Endothelial cell of umbilical vein (primary cell): Measurements from ENCODE around the gene RBM33. TPM values are rescaled to one million over a fixed set of nuclear protein-coding genes. Genes with fewer than 3 reads are reported as not detected.

ENCODE experiments used
- BruUV-seq: library from RNA; stranded (reverse); fragments of 400-500 nt; replicated peaks from 2 replicates; lab custom pipeline; 2021; lab: Mats Ljungman, UMichigan
- CTCF ChIA-PET: fragments of 300-600, 350-600 bp; sonication (Branson Sonifier 250); formaldehyde crosslinking; loops from one replicate; lab custom pipeline; 2021; ENCODE audit warnings: antibody characterized with exemption, inconsistent platforms; lab: Charles Lee
- POLR2A ChIA-PET: fragments of 300-600, 350-600 bp; sonication (Branson Sonifier 250); formaldehyde crosslinking; loops from one replicate; lab custom pipeline; 2021; ENCODE audit warnings: antibody characterized with exemption, inconsistent platforms; lab: Charles Lee
- DNase-seq: peaks from one replicate; pipeline ENCODE4 v3.0.0-alpha.2; 2011; ENCODE audit warnings: low read depth, low spot score
- FAIRE-seq: peaks from 2 replicates; lab custom pipeline; 2011; peaks lifted over from hg19 to GRCh38; lab: Jason Lieb, UNC
- H2AFZ ChIP-seq: 2 replicates; pipeline ENCODE4 v1.6.0; 2012; ENCODE audit warnings: low read depth, low read length, control low read depth, inconsistent platforms
- H3K27ac ChIP-seq: 2 replicates; pipeline ENCODE4 v1.5.1; 2011; ENCODE audit warnings: low read depth, mild to moderate bottlenecking, control low read depth, low read length, moderate library complexity; ENCODE audit not compliant: insufficient read depth
- H3K27me3 ChIP-seq, 2 experiments: 2 replicates each; pipeline versions ENCODE4 v1.6.0 to v1.6.1; 2011; ENCODE audit warnings: low read length in 2 of 2, mixed read lengths in 1 of 2; ENCODE audit not compliant: control insufficient read depth in 2 of 2, insufficient read depth in 2 of 2
- H3K36me3 ChIP-seq, 2 experiments: 2 replicates in 1 of 2; 3 replicates in 1 of 2; pipeline ENCODE4 v1.5.1; 2011; ENCODE audit warnings: low read length in 2 of 2, mild to moderate bottlenecking in 1 of 2, moderate library complexity in 1 of 2; ENCODE audit not compliant: control insufficient read depth in 2 of 2, insufficient read depth in 2 of 2; ENCODE audit errors: extremely low read depth in 1 of 2
- H3K4me1 ChIP-seq: 3 replicates; pipeline ENCODE4 v1.5.1; 2011; ENCODE audit warnings: mild to moderate bottlenecking, low read length; ENCODE audit not compliant: control insufficient read depth, insufficient read depth; ENCODE audit errors: extremely low read depth
- H3K4me2 ChIP-seq: 2 replicates; pipeline ENCODE4 v1.6.1; 2011; ENCODE audit warnings: low read length, control low read depth, mixed read lengths; ENCODE audit not compliant: insufficient read depth
- H3K4me3 ChIP-seq, 3 experiments: fragments of 200-600 bp in 1 of 3; sonication (generic), shearing (Covaris generic) in 1 of 3; replicated peaks in 1 of 3; 2 replicates each; pipeline ENCODE4 v1.5.1; 2011 to 2016; ENCODE audit warnings: control low read depth in 3 of 3, low read length in 3 of 3, mild to moderate bottlenecking in 2 of 3, inconsistent platforms in 1 of 3, low read depth in 1 of 3, moderate library complexity in 1 of 3; ENCODE audit not compliant: insufficient read depth in 1 of 3
- H3K79me2 ChIP-seq: 2 replicates; pipeline ENCODE4 v1.6.0; 2012; ENCODE audit warnings: low read length, inconsistent platforms; ENCODE audit not compliant: control insufficient read depth, insufficient read depth
- H3K9ac ChIP-seq: replicated peaks from 2 replicates; pipeline ENCODE3; 2011; ENCODE audit warnings: low read length, control low read depth; ENCODE audit not compliant: insufficient read depth; ENCODE audit errors: extremely low read depth
- H3K9me1 ChIP-seq: replicated peaks from 3 replicates; pipeline ENCODE4 v1.6.0; 2011; ENCODE audit warnings: mild to moderate bottlenecking, low read length; ENCODE audit not compliant: control insufficient read depth, insufficient read depth; ENCODE audit errors: extremely low read depth
- H3K9me3 ChIP-seq: replicated peaks from 2 replicates; pipeline ENCODE4 v1.5.1; 2012; ENCODE audit warnings: low read length, inconsistent platforms; ENCODE audit not compliant: control insufficient read depth, insufficient read depth
- H4K20me1 ChIP-seq: replicated peaks from 2 replicates; pipeline ENCODE3; 2011; ENCODE audit warnings: mild to moderate bottlenecking, low read length; ENCODE audit not compliant: control insufficient read depth, insufficient read depth; ENCODE audit errors: extremely low read depth
- EZH2 ChIP-seq: IDR thresholded peaks from 2 replicates; pipeline ENCODE4 v1.6.1; 2012; ENCODE audit warnings: borderline replicate concordance, low read depth, mild to moderate bottlenecking, moderate library complexity, low read length, inconsistent platforms; ENCODE audit not compliant: severe bottlenecking
- FOS ChIP-seq: IDR thresholded peaks from 2 replicates; pipeline ENCODE4 v1.6.1; 2011; ENCODE audit warnings: mild to moderate bottlenecking, low read length, moderate library complexity, borderline replicate concordance; ENCODE audit not compliant: insufficient read depth
- GATA2 ChIP-seq: IDR thresholded peaks from 2 replicates; pipeline ENCODE4 v1.7.0; 2011; ENCODE audit warnings: low read depth, mild to moderate bottlenecking, moderate library complexity, mixed read lengths, low read length; ENCODE audit not compliant: insufficient read length, insufficient read depth
- JUN ChIP-seq: IDR thresholded peaks from 2 replicates; pipeline ENCODE4 v1.6.1; 2011; ENCODE audit warnings: borderline replicate concordance, low read depth; ENCODE audit not compliant: insufficient read length, insufficient read depth
- MYC ChIP-seq: IDR thresholded peaks from one replicate; pipeline ENCODE4 v1.6.1; 2011; ENCODE audit warnings: mild to moderate bottlenecking, low read depth, low read length
- POLR2A ChIP-seq: IDR thresholded peaks from 2 replicates; pipeline ENCODE4 v1.6.1; 2012; ENCODE audit warnings: low read depth, mild to moderate bottlenecking, control low read depth, low read length
- POLR2AphosphoS5 ChIP-seq: IDR thresholded peaks from 2 replicates; pipeline ENCODE4 v1.6.1; 2012; ENCODE audit warnings: low read depth, mild to moderate bottlenecking, control low read depth, low read length, moderate library complexity; ENCODE audit not compliant: insufficient read depth
- dilution Hi-C: fragments of 300-500 bp; cut with MboI; formaldehyde crosslinking; loops from one replicate; pipeline ENCODE4 v1.15.0; 2019; ENCODE audit warnings: low sequenced_read_pairs; ENCODE audit not compliant: extremely low pct_ligation_motif_present
- intact Hi-C: fragments of 100-400 bp; cut with micrococcal nuclease; formaldehyde crosslinking; loops from one replicate; pipeline ENCODE4 v1.10.0; 2022
- polyA plus RNA-seq, 4 experiments: library from polyadenylated mRNA; depleted of rRNA in 3 of 4; stranded (reverse) in 3 of 4; unstranded in 1 of 4; fragments of >200 nt; gene quantifications; 2 replicates each; pipeline versions ENCODE4 v1.2.1 to v1.2.3, GENCODE V29; 2011 to 2012; ENCODE audit warnings: missing spikeins in 1 of 4
- total RNA-seq: library from RNA; stranded (reverse); gene quantifications from 2 replicates; pipeline ENCODE4 v1.2.3, GENCODE V29; 2021
- TF ChIP-seq, protein P1 (sequence below): IDR thresholded peaks from 2 replicates; pipeline ENCODE4 v1.6.1; 2011; ENCODE audit not compliant: insufficient read depth, insufficient read length
- TF ChIP-seq, protein P2 (sequence below), 2 donors: IDR thresholded peaks; 1 replicate in 1 of 2; 2 replicates in 1 of 2; pipeline ENCODE4 v1.5.1; 2011; ENCODE audit warnings: low read length in 2 of 2, mild to moderate bottlenecking in 2 of 2, moderate library complexity in 2 of 2, control low read depth in 1 of 2, inconsistent platforms in 1 of 2, low read depth in 1 of 2; ENCODE audit not compliant: insufficient read depth in 1 of 2; ENCODE audit errors: extremely low read depth in 1 of 2

Gene RBM33
- total and polyA plus RNA-seq, 2 donors (not counting 3 experiments of a cell fraction or from before 2014, with no cell fraction given) = 16.2 to 68.2 TPM

DNA sequence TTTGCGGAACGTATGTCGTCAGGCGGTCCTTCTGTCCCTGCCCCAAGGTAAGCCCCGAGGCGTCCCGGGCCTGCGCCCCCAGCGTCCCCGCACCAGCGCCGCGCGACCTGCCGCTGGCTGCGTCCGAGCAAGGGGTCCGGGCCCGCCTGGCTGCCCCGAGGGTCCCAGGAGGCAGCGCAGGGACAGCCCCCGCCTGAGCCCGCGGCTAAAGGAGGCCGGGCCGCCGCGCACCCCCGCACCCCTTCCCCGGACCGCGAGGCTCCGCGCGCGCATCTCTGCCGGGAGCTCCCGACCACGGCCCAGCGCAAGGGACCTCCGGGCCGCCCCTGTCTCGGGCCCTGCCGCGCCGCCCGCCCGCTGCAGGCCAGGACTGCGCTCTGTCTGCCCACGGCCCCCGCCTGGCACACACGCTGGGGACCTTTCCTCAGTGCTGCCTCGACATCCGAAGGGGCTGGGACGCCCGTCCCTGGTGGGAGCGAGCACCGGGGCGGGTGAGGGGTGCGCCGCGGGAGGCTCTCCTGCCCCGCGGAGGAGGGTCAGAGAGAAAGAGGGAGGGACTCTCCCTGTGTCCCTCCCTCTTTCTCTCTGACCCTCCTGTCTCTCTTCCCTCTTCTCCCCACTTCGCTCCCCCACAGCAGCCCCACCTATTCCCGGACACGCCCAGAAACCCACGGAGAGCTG is 142.8 kb downstream of the RBM33 start:
- no peak for FAIRE-seq
- no peak overlapping the region for H2AFZ ChIP-seq

GRCh38 chr7:155788616-155789000 is 144.1 kb downstream of the RBM33 start:
- DNase-seq (no peak), FAIRE-seq (no peak)
- ChIA-PET CTCF (no interaction called here), POLR2A (no interaction called here)
- Histone ChIP-seq H3K36me3 (no peaks in the 10 kb centered on the region), H3K4me2 (no peak overlapping the region), H3K79me2 (no peaks in the 10 kb centered on the region), H3K4me1 (no peaks in the 10 kb centered on the region), H3K9me3 (no peaks in the 10 kb centered on the region), H3K27me3 (peaks cover 0 to 2% of the 10 kb centered on the region in 2 experiments), H3K4me3 (no peak overlapping the region), H3K9ac (no peak overlapping the region), H3K27ac (no peak overlapping the region), H2AFZ (no peak overlapping the region), H3K9me1 (no peaks in the 10 kb centered on the region), H4K20me1 (no peaks in the 10 kb centered on the region)
- TF ChIP-seq, protein P1, sequence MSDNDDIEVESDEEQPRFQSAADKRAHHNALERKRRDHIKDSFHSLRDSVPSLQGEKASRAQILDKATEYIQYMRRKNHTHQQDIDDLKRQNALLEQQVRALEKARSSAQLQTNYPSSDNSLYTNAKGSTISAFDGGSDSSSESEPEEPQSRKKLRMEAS = no peak
- TF ChIP-seq MYC = no peak
- TF ChIP-seq POLR2A = no peak
- TF ChIP-seq EZH2 = no peak
- TF ChIP-seq FOS = no peak
- no peak for TF ChIP-seq GATA2
- no peak for TF ChIP-seq JUN
- TF ChIP-seq, protein P2, sequence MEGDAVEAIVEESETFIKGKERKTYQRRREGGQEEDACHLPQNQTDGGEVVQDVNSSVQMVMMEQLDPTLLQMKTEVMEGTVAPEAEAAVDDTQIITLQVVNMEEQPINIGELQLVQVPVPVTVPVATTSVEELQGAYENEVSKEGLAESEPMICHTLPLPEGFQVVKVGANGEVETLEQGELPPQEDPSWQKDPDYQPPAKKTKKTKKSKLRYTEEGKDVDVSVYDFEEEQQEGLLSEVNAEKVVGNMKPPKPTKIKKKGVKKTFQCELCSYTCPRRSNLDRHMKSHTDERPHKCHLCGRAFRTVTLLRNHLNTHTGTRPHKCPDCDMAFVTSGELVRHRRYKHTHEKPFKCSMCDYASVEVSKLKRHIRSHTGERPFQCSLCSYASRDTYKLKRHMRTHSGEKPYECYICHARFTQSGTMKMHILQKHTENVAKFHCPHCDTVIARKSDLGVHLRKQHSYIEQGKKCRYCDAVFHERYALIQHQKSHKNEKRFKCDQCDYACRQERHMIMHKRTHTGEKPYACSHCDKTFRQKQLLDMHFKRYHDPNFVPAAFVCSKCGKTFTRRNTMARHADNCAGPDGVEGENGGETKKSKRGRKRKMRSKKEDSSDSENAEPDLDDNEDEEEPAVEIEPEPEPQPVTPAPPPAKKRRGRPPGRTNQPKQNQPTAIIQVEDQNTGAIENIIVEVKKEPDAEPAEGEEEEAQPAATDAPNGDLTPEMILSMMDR (IDR thresholded peaks at IDR 0.05; ENCODE audit: extremely low read depth in 1 of 2, insufficient read depth in 1 of 2, low read depth in 1 of 2, low read length in 2 of 2) = no peak
- no peak for TF ChIP-seq POLR2AphosphoS5
- dilution Hi-C loops (no loop called here), intact Hi-C loops (no loop called here)
- no TSS peak for BruUV-seq

More for the DNA sequence above, 142.8 kb downstream of the RBM33 start:
- intact Hi-C loops (no loop called here), dilution Hi-C loops (no loop called here)
- peak overlapping the region in 2 of 3 experiments; percentile 32 to 39 for H3K4me3 ChIP-seq
- ChIA-PET POLR2A (no interaction called here), CTCF (interaction anchor here (1.0 to 2.5 kb wide), 2 partner anchors 98 to 188 kb away, joined by 3 to 12 read pairs; no protein-coding TSS in a partner anchor)
- no TSS peak for BruUV-seq
- H3K9me3 ChIP-seq = no peaks in the 10 kb centered on the region
- H3K79me2 ChIP-seq = no peaks in the 10 kb centered on the region
- TF ChIP-seq EZH2 (peak; percentile 50), GATA2 (no peak)
- H4K20me1 ChIP-seq = no peaks in the 10 kb centered on the region
- H3K27ac ChIP-seq = no peak overlapping the region
- no peaks in the 10 kb centered on the region for H3K9me1 ChIP-seq
- DNase-seq = no peak
- H3K36me3 ChIP-seq = peaks cover 0 to 2% of the 10 kb centered on the region in 2 experiments
- no peaks in the 10 kb centered on the region for H3K4me1 ChIP-seq
- H3K9ac ChIP-seq = no peak overlapping the region
- peaks cover 0 to 2% of the 10 kb centered on the region in 2 experiments for H3K27me3 ChIP-seq
- peak overlapping the region; percentile 65 for H3K4me2 ChIP-seq
